Gastroesophageal sphincter (tissue), 3 donors: Measurements from ENCODE around the gene TXNIP.
A peak's percentile ranks its signal among the peaks of the same experiment; 100 is the strongest.

Experiments
- CTCF ChIP-seq, 4 experiments: fragments of 200-600 bp in 2 of 4; fragments of 450-650 bp in 2 of 4; sonication (generic) in 1 of 4; IDR thresholded peaks; one replicate each; pipeline ENCODE4 v1.5.1; 2017 to 2019; ENCODE audit warnings: antibody characterized with exemption in 4 of 4, mild to moderate bottlenecking in 2 of 4, moderate library complexity in 2 of 4
- EP300 ChIP-seq: sonication (generic); formaldehyde crosslinking; IDR thresholded peaks from one replicate; pipeline ENCODE4 v1.6.1; 2017; ENCODE audit warnings: antibody characterized with exemption, mild to moderate bottlenecking
- POLR2AphosphoS5 ChIP-seq: sonication (generic); formaldehyde crosslinking; IDR thresholded peaks from one replicate; pipeline ENCODE4 v1.6.1; 2017; ENCODE audit warnings: antibody characterized with exemption

DNA sequence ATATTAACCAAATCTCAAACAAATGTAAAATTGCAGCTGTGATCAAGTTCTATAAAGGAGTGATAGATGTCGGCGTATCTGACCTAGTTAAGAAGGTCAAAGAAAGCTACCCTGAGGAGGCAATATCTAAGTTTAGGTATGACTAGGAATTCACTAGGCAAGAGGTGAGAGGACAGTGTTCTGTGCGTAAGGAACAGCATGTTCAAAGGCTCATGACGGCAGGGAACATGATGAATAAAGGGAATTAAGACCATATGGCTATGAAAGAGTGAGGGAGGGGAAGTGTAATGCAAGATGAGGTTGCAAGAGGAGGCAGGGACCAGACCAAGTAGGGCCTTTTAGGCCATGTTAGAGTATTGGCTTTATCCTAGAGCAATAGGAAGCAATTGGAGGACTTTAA lies 47.2 kb downstream of the TXNIP start:
- TF ChIP-seq CTCF (IDR thresholded peaks at IDR 0.05) (no peak), POLR2AphosphoS5 (peak; percentile 27), EP300 (no peak)
